OCI-LY1 (cell line): ENCODE results near the gene FOXN1.

Experiments used
- H2AFZ ChIP-seq: fragments of 200-600 bp; sonication (generic), shearing (Covaris generic); 2 replicates; pipeline ENCODE4 v1.6.0; 2014; ENCODE audit warnings: antibody characterized with exemption, mild to moderate bottlenecking, low read length
- H3F3A ChIP-seq: fragments of 200-600 bp; sonication (generic), shearing (Covaris generic); 2 replicates; pipeline ENCODE4 v1.6.0; 2014; ENCODE audit warnings: mild to moderate bottlenecking, antibody characterized with exemption, low read length, moderate library complexity; ENCODE audit not compliant: insufficient read depth
- H3K27ac ChIP-seq: fragments of 200-600 bp; sonication (generic); 2 replicates; pipeline ENCODE4 v1.5.1; 2014; ENCODE audit warnings: low read length, mixed run types, mild to moderate bottlenecking, low read depth; ENCODE audit not compliant: poor library complexity, severe bottlenecking
- H3K27me3 ChIP-seq: fragments of 200-600 bp; sonication (generic); 2 replicates; pipeline ENCODE4 v1.6.0; 2014; ENCODE audit warnings: antibody characterized with exemption, mild to moderate bottlenecking, low read length, moderate library complexity; ENCODE audit not compliant: insufficient read depth
- H3K36me3 ChIP-seq: fragments of 200-600 bp; sonication (generic); 2 replicates; pipeline ENCODE4 v1.6.1; 2014; ENCODE audit warnings: mild to moderate bottlenecking, antibody characterized with exemption, low read length, moderate library complexity, mixed read lengths; ENCODE audit not compliant: insufficient read depth
- H3K4me1 ChIP-seq: fragments of 200-600 bp; sonication (generic); 2 replicates; pipeline ENCODE4 v1.5.1; 2014; ENCODE audit warnings: mild to moderate bottlenecking, low read length, moderate library complexity; ENCODE audit not compliant: insufficient read depth, severe bottlenecking
- H3K4me2 ChIP-seq: fragments of 200-600 bp; sonication (generic), shearing (Covaris generic); 2 replicates; pipeline ENCODE4 v1.6.1; 2014; ENCODE audit warnings: low read length
- H3K4me3 ChIP-seq: fragments of 200-600 bp; sonication (generic); 2 replicates; pipeline ENCODE4 v1.5.1; 2014; ENCODE audit warnings: low read length, low read depth, mild to moderate bottlenecking, mixed read lengths; ENCODE audit not compliant: poor library complexity, severe bottlenecking
- H3K79me2 ChIP-seq: fragments of 200-600 bp; shearing (Covaris generic); 2 replicates; pipeline ENCODE4 v1.6.1; 2016; ENCODE audit warnings: mixed run types, low read length, mixed read lengths; ENCODE audit not compliant: insufficient read depth
- H3K9ac ChIP-seq: fragments of 200-600 bp; sonication (generic), shearing (Covaris generic); 2 replicates; pipeline ENCODE4 v1.6.1; 2014; ENCODE audit warnings: mild to moderate bottlenecking, low read length, mixed read lengths
- H3K9me2 ChIP-seq: fragments of 200-600 bp; sonication (generic), shearing (Covaris generic); 2 replicates; pipeline ENCODE4 v1.6.1; 2014; ENCODE audit warnings: low read depth, mild to moderate bottlenecking, low read length, mixed read lengths
- H3K9me3 ChIP-seq: fragments of 200-600 bp; shearing (Covaris generic); 2 replicates; pipeline ENCODE4 v1.6.1; 2014; ENCODE audit warnings: low read length, mixed read lengths
- H4K20me1 ChIP-seq: fragments of 200-600 bp; sonication (generic), shearing (Covaris generic); 2 replicates; pipeline ENCODE4 v1.6.0; 2016; ENCODE audit warnings: mild to moderate bottlenecking, low read length; ENCODE audit not compliant: insufficient read depth
- EZH2 ChIP-seq: fragments of 200-600 bp; sonication (generic), shearing (Covaris generic); IDR thresholded peaks from 2 replicates; pipeline ENCODE4 v1.8.0; 2017; ENCODE audit warnings: borderline replicate concordance, mixed run types, mild to moderate bottlenecking, antibody characterized with exemption, low read length, moderate library complexity, mixed read lengths
- TF ChIP-seq, protein P1 (sequence below): fragments of 200-600 bp; sonication (generic), shearing (Covaris generic); IDR thresholded peaks from 2 replicates; pipeline ENCODE4 v1.5.1; 2017; ENCODE audit warnings: mild to moderate bottlenecking, antibody characterized with exemption, low read length, moderate library complexity, mixed read lengths

The FOXN1 gene

GRCh38 chr17:28499364-28499664, 6.8 kb upstream of the FOXN1 start:
- Histone ChIP-seq H3K36me3 (no peaks in the 10 kb centered on the region), H3K27me3 (no peaks in the 10 kb centered on the region; the same call in 1 of the 2 replicates), H3F3A (no peaks in the 10 kb centered on the region), H2AFZ (no peak overlapping the region), H3K4me3 (no peak overlapping the region), H3K4me1 (no peaks in the 10 kb centered on the region), H4K20me1 (no peaks in the 10 kb centered on the region), H3K9me3 (no peaks in the 10 kb centered on the region), H3K9me2 (no peaks in the 10 kb centered on the region), H3K9ac (no peak overlapping the region), H3K4me2 (no peak overlapping the region), H3K27ac (no peak overlapping the region), H3K79me2 (no peaks in the 10 kb centered on the region)
- no peak for TF ChIP-seq EZH2
- TF ChIP-seq, protein P1, sequence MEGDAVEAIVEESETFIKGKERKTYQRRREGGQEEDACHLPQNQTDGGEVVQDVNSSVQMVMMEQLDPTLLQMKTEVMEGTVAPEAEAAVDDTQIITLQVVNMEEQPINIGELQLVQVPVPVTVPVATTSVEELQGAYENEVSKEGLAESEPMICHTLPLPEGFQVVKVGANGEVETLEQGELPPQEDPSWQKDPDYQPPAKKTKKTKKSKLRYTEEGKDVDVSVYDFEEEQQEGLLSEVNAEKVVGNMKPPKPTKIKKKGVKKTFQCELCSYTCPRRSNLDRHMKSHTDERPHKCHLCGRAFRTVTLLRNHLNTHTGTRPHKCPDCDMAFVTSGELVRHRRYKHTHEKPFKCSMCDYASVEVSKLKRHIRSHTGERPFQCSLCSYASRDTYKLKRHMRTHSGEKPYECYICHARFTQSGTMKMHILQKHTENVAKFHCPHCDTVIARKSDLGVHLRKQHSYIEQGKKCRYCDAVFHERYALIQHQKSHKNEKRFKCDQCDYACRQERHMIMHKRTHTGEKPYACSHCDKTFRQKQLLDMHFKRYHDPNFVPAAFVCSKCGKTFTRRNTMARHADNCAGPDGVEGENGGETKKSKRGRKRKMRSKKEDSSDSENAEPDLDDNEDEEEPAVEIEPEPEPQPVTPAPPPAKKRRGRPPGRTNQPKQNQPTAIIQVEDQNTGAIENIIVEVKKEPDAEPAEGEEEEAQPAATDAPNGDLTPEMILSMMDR: no peak

- H3K27me3 ChIP-seq: no peaks in the 10 kb centered on the region; the same call in 1 of the 2 replicates
- no peaks in the 10 kb centered on the region for H3K4me1 ChIP-seq
- no peaks in the 10 kb centered on the region for H3F3A ChIP-seq
- H4K20me1 ChIP-seq: no peaks in the 10 kb centered on the region
- H3K9me3 ChIP-seq: no peaks in the 10 kb centered on the region
- no peak overlapping the region for H2AFZ ChIP-seq
- TF ChIP-seq, protein P1: no peak
- TF ChIP-seq EZH2: no peak
- no peaks in the 10 kb centered on the region for H3K79me2 ChIP-seq
- H3K4me3 ChIP-seq: no peak overlapping the region
- H3K36me3 ChIP-seq: no peaks in the 10 kb centered on the region
- no peak overlapping the region for H3K9ac ChIP-seq
- H3K9me2 ChIP-seq: no peaks in the 10 kb centered on the region
- no peak overlapping the region for H3K27ac ChIP-seq
- H3K4me2 ChIP-seq: no peak overlapping the region
Measured at GRCh38 chr17:28499684-28500357, 6.3 kb upstream of the FOXN1 start.

- Histone ChIP-seq H3K27me3 (no peaks in the 10 kb centered on the region; the same call in 1 of the 2 replicates), H3K4me1 (no peaks in the 10 kb centered on the region)
Measured at GRCh38 chr17:28500712-28501379, 5.3 kb upstream of the FOXN1 start.

More at GRCh38 chr17:28500712-28501379, 5.3 kb upstream of the FOXN1 start:
- H2AFZ ChIP-seq: no peak overlapping the region
- no peaks in the 10 kb centered on the region for H4K20me1 ChIP-seq
- H3K4me3 ChIP-seq: no peak overlapping the region
- H3K36me3 ChIP-seq: no peaks in the 10 kb centered on the region
- no peaks in the 10 kb centered on the region for H3F3A ChIP-seq
- no peak overlapping the region for H3K27ac ChIP-seq
- H3K79me2 ChIP-seq: no peaks in the 10 kb centered on the region
- H3K9me3 ChIP-seq: no peaks in the 10 kb centered on the region
- H3K9ac ChIP-seq: no peak overlapping the region
- H3K4me2 ChIP-seq: no peak overlapping the region
- H3K9me2 ChIP-seq: no peaks in the 10 kb centered on the region
- TF ChIP-seq, protein P1: no peak
- no peak for TF ChIP-seq EZH2
